Esophagus squamous epithelium (tissue), 5 donors: ENCODE data around the gene DDOST. TPM values are rescaled to one million over a fixed set of nuclear protein-coding genes. Genes with fewer than 3 reads are reported as not detected.

Source experiments
- DNase-seq: peaks from one replicate; lab custom pipeline; 2025; lab: John Stamatoyannopoulos, UW
- H3K27ac ChIP-seq, 4 donors: fragments of 200-600 bp; sonication (generic); one replicate each; pipeline ENCODE4 v1.5.1; 2016 to 2019; ENCODE audit warnings: mild to moderate bottlenecking in 1 of 4
- H3K27me3 ChIP-seq, 4 donors: fragments of 200-600 bp; sonication (generic); 1 replicate in 3 of 4; 2 replicates in 1 of 4; pipeline versions ENCODE4 v1.5.1 to v1.6.0; 2017 to 2021; ENCODE audit warnings: antibody characterized with exemption in 1 of 4
- H3K36me3 ChIP-seq, 3 donors: fragments of 200-600 bp; sonication (generic); one replicate each; pipeline ENCODE4 v1.5.1; 2016 to 2019
- H3K4me1 ChIP-seq, 3 donors: fragments of 200-600 bp; sonication (generic); one replicate each; pipeline ENCODE4 v1.5.1; 2017 to 2019
- H3K4me3 ChIP-seq, 4 donors: fragments of 200-600 bp; sonication (generic); 1 replicate in 3 of 4; 2 replicates in 1 of 4; pipeline ENCODE4 v1.5.1; 2016 to 2019; ENCODE audit warnings: mild to moderate bottlenecking in 2 of 4, moderate library complexity in 1 of 4
- H3K9me3 ChIP-seq, 3 donors: fragments of 200-600 bp; sonication (generic); one replicate each; pipeline ENCODE4 v1.5.1; 2016 to 2019
- POLR2A ChIP-seq, 4 donors: fragments of 450-650 bp; IDR thresholded peaks; one replicate each; pipeline ENCODE4 v1.6.1; 2017; ENCODE audit warnings: antibody characterized with exemption in 4 of 4, mild to moderate bottlenecking in 4 of 4, moderate library complexity in 3 of 4
- WGBS, 2 donors: methylation state at CpG; one replicate each; pipeline ENCODE4 v1.1.5; 2018; 5-methylcytosine and 5-hydroxymethylcytosine counted together
- intact Hi-C: fragments of 100-400 bp; cut with DNase I; formaldehyde crosslinking; loops from one replicate; pipeline ENCODE4 v1.15.0; 2022
- total RNA-seq, 4 donors: library from RNA; depleted of rRNA; stranded (reverse); fragments of >200 nt; gene quantifications; one replicate each; pipeline ENCODE4 v1.1.0, GENCODE V29; 2016
- TF ChIP-seq, protein P1 (sequence below), 6 experiments: fragments of 450-650 bp in 4 of 6; fragments of 200-600 bp in 2 of 6; sonication (generic) in 2 of 6; IDR thresholded peaks; one replicate each; pipeline ENCODE4 v1.5.1; 2016 to 2019; ENCODE audit warnings: antibody characterized with exemption in 6 of 6, mild to moderate bottlenecking in 4 of 6, moderate library complexity in 4 of 6
- donor health status: DM: yes; HTN: yes; CAD: no.

The DDOST gene
- total RNA-seq, 4 donors from 2014 or later: 106 to 183 (median 127) TPM

DNA sequence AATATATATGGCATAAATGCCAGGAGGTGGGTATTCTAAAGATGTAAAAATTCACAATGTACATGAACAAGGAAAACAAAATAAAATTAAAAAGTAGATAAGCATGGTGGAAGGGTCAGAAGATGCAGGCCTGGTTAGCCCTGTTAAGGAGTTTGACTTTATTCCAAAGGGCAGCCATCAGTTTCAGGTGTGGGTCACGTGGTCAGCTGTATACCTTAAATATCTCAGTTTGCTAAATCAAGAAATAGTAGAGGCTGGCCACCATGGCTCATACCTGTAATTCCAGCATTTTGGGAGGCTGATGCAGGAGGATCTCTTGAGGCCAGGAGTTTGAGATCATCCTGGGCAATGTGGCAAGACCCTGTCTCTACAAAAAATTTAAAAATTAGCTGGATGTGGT lies 36.5 kb downstream of the DDOST start:
- no peak overlapping the region for H3K4me3 ChIP-seq
- intact Hi-C loops: no loop called here
- no peak overlapping the region for H3K27ac ChIP-seq
- no peaks in the 10 kb centered on the region for H3K36me3 ChIP-seq
- DNase-seq: no peak
- peaks cover 0 to 5% (median 0%) of the 10 kb centered on the region in 4 donors for H3K27me3 ChIP-seq
- 53 to 87% methylated on average over 1 of the region's 1 CpG for WGBS, 2 donors
- TF ChIP-seq POLR2A (IDR thresholded peaks at IDR 0.05): no peak
- TF ChIP-seq, protein P1, sequence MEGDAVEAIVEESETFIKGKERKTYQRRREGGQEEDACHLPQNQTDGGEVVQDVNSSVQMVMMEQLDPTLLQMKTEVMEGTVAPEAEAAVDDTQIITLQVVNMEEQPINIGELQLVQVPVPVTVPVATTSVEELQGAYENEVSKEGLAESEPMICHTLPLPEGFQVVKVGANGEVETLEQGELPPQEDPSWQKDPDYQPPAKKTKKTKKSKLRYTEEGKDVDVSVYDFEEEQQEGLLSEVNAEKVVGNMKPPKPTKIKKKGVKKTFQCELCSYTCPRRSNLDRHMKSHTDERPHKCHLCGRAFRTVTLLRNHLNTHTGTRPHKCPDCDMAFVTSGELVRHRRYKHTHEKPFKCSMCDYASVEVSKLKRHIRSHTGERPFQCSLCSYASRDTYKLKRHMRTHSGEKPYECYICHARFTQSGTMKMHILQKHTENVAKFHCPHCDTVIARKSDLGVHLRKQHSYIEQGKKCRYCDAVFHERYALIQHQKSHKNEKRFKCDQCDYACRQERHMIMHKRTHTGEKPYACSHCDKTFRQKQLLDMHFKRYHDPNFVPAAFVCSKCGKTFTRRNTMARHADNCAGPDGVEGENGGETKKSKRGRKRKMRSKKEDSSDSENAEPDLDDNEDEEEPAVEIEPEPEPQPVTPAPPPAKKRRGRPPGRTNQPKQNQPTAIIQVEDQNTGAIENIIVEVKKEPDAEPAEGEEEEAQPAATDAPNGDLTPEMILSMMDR (IDR thresholded peaks at IDR 0.05): no peak
- H3K9me3 ChIP-seq: no peaks in the 10 kb centered on the region
- no peaks in the 10 kb centered on the region for H3K4me1 ChIP-seq

DNA sequence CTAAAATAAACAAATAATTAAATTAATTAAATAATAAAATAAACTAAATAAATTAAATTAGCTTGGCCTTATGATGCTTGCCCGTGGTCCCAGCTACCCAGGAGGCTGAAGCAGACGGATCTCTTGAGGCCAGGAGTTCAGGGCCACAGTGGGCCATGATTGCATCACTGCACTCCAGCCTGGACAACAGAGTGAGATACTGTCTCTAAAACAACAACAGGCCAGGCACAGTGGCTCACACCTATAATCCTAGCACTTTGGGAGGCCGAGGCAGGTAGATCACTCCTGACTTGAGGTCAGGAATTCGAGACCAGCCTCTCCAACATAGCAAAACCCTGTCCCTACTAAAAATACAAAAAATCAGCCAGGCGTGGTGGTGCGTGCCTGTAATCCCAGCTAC lies 40.2 kb downstream of the DDOST start:
- Histone ChIP-seq H3K4me3 (no peak overlapping the region), H3K27ac (no peak overlapping the region), H3K27me3 (no peaks in the 10 kb centered on the region), H3K4me1 (peaks cover 0 to 11% (median 11%) of the 10 kb centered on the region in 3 donors), H3K36me3 (no peaks in the 10 kb centered on the region), H3K9me3 (no peaks in the 10 kb centered on the region)
- WGBS, 2 donors: 67 to 92% methylated on average over 6 of the region's 6 CpGs
- no peak for DNase-seq
- intact Hi-C loops: no loop called here
- TF ChIP-seq, protein P1 (IDR thresholded peaks at IDR 0.05): no peak
- TF ChIP-seq POLR2A (IDR thresholded peaks at IDR 0.05): no peak

DNA sequence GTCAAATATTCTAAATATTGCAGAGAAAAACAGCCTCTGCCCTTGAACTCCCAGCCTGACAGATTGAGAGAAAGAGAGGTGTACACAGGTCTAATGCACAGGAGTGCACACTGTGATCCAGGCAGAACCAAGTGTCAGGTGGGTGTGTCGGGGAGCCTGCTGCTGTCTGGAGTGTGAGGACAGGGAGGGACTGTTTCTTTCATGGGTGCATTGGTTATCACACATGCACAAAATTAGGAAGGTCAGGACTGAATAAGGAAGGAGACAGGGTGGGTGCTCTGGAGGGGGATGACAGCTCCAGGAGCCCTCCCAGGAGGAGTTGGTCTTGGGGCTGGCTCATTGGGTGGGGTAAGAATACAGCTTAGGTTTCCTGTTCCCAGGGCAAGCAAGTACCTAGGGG lies 41.2 kb downstream of the DDOST start:
- intact Hi-C loops: no loop called here
- no peak for DNase-seq
- TF ChIP-seq, protein P1 (IDR thresholded peaks at IDR 0.05): no peak
- TF ChIP-seq POLR2A (IDR thresholded peaks at IDR 0.05): no peak
- Histone ChIP-seq H3K27me3 (no peaks in the 10 kb centered on the region), H3K4me3 (no peak overlapping the region), H3K36me3 (no peaks in the 10 kb centered on the region), H3K4me1 (peaks cover 0 to 13% (median 12%) of the 10 kb centered on the region in 3 donors), H3K27ac (no peak overlapping the region), H3K9me3 (no peaks in the 10 kb centered on the region)
- 80 to 83% methylated on average over 1 of the region's 1 CpG for WGBS, 2 donors

DNA sequence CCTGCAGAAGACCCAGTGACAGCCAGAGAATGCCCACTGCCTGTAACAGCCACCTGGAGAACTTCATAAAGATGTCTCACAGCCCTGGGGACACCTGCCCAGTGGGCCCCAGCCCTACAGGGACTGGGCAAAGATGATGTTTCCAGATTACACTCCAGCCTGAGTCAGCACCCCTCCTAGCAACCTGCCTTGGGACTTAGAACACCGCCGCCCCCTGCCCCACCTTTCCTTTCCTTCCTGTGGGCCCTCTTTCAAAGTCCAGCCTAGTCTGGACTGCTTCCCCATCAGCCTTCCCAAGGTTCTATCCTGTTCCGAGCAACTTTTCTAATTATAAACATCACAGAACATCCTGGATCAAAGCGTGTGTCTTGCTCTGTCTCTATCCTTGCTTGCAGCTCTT lies 42.6 kb downstream of the DDOST start:
- TF ChIP-seq, protein P1 (IDR thresholded peaks at IDR 0.05): no peak
- no peak for TF ChIP-seq POLR2A (IDR thresholded peaks at IDR 0.05)
- Histone ChIP-seq H3K9me3 (no peaks in the 10 kb centered on the region), H3K27ac (no peak overlapping the region), H3K36me3 (no peaks in the 10 kb centered on the region), H3K4me1 (peaks cover 0 to 21% (median 18%) of the 10 kb centered on the region in 3 donors), H3K4me3 (no peak overlapping the region), H3K27me3 (no peaks in the 10 kb centered on the region)
- 37 to 56% methylated on average over 4 of the region's 4 CpGs for WGBS, 2 donors
- DNase-seq: no peak
- intact Hi-C loops: no loop called here

DNA sequence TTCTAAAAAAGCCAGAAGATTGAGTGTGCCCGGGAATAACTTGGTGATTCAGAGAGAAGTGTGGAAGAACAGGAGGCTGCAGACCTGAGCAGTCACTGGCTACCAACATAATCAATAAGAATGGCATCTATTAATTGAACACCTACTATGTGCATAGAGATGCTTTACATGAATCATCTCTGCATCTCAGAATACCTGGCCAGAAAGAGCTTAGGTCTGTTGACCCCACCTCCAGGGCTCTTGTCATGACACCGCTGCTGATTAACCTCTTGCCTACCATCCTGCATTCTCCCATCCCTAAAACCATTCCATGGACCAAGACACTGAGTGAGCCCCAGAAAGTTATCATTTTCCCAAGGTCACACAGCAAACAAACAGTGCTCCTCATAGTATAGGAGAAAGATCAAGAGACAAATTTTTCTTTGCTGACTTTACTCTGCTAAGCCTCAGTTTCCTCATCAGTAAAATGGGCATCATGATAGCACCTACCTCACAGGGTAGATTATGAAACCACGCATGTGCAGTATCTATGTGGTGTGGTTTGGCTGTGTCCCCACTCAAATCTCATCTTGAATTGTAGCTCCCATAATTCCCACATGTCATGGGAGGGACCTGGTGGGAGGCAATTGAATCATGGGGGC lies 44.2 kb downstream of the DDOST start:
- intact Hi-C loops: no loop called here
- DNase-seq: no peak
- H3K4me3 ChIP-seq: peak overlapping the region in 1 of 4 donors; percentile 24
- H3K9me3 ChIP-seq: no peaks in the 10 kb centered on the region
- H3K27ac ChIP-seq: peak overlapping the region in 2 of 4 donors; percentile 22 to 56
- WGBS, 2 donors: 63 to 66% methylated on average over 3 of the region's 3 CpGs
- TF ChIP-seq, protein P1 (IDR thresholded peaks at IDR 0.05): no peak
- TF ChIP-seq POLR2A (IDR thresholded peaks at IDR 0.05): no peak
- H3K27me3 ChIP-seq: no peaks in the 10 kb centered on the region
- peaks cover 0 to 35% (median 24%) of the 10 kb centered on the region in 3 donors for H3K4me1 ChIP-seq
- no peaks in the 10 kb centered on the region for H3K36me3 ChIP-seq
